ENCODE data around the gene SRGAP3. TPM values are rescaled to one million over a fixed set of nuclear protein-coding genes. Genes with fewer than 3 reads are reported as not detected.

The SRGAP3 gene
- total RNA-seq, 6 experiments from 2014 or later = 1.8 to 5.2 (median 3.1) TPM

DNA sequence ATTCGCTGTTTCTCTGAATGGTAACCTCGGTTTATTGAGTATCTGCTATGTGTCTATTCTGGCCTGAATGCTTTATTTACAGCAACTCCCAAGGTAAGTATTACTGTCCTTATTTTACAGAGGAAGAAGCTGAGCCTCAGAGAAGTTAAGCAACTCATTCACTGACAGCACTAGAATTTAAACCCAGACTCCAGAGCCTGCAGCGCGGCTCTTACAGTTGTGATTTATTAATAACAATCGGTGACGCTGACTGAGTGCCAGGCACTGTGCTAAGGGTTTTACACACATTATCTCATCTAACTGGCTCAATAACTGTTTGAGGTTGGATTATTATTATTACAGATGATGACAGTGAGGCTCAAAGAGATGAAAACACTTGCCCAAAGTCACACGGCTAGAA, 19.6 kb downstream of the SRGAP3 start:
- WGBS (ENCODE audit: insufficient coverage, low coverage, low lambda C conversion rate, missing lambda C conversion rate) = 79% methylated on average over 7 of the region's 7 CpGs
- no peak overlapping the region for H3K27ac ChIP-seq
- intact Hi-C loops (cut with DNase I) = no loop called here

DNA sequence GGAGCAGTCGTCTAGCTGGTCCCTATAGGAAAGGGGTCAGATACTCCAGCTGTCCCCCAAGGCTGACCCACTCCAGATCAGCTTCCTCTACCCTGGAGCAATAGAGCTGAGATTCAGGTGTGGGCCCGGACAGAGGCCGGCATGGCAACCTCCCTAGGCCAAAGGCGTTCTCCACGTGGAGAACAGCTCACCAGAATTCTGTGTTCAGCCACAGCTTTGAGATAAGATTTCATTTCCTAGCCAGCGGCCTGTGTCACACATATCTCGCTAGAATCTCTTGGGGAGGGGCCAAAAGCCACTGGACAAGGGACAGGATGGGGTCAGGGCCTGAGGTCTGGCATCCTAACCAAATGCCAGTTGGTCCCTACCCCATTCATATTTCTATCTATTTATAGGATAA, 20.1 kb downstream of the SRGAP3 start:
- H3K36me3 ChIP-seq = no peaks in the 10 kb centered on the region
- WGBS (ENCODE audit: insufficient coverage, low coverage, low lambda C conversion rate, missing lambda C conversion rate) = 33% methylated on average over 4 of the region's 7 CpGs
- intact Hi-C loops (cut with DNase I) = no loop called here
- ATAC-seq (no peak), DNase-seq (no peak)
- H3K9me3 ChIP-seq = no peaks in the 10 kb centered on the region
- H3K27ac ChIP-seq = no peak overlapping the region
- H3K4me3 ChIP-seq = no peak overlapping the region
- no peak for TF ChIP-seq POLR2A (IDR thresholded peaks at IDR 0.05)
- TF ChIP-seq, protein P1, sequence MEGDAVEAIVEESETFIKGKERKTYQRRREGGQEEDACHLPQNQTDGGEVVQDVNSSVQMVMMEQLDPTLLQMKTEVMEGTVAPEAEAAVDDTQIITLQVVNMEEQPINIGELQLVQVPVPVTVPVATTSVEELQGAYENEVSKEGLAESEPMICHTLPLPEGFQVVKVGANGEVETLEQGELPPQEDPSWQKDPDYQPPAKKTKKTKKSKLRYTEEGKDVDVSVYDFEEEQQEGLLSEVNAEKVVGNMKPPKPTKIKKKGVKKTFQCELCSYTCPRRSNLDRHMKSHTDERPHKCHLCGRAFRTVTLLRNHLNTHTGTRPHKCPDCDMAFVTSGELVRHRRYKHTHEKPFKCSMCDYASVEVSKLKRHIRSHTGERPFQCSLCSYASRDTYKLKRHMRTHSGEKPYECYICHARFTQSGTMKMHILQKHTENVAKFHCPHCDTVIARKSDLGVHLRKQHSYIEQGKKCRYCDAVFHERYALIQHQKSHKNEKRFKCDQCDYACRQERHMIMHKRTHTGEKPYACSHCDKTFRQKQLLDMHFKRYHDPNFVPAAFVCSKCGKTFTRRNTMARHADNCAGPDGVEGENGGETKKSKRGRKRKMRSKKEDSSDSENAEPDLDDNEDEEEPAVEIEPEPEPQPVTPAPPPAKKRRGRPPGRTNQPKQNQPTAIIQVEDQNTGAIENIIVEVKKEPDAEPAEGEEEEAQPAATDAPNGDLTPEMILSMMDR (IDR thresholded peaks at IDR 0.05) = no peak
- no peaks in the 10 kb centered on the region for H3K4me1 ChIP-seq
- no peaks in the 10 kb centered on the region for H3K27me3 ChIP-seq

More for the DNA sequence above, 19.6 kb downstream of the SRGAP3 start:
- Histone ChIP-seq H3K9me3 (no peaks in the 10 kb centered on the region), H3K36me3 (no peaks in the 10 kb centered on the region), H3K4me3 (no peak overlapping the region), H3K4me1 (no peaks in the 10 kb centered on the region), H3K27me3 (no peaks in the 10 kb centered on the region)
- ATAC-seq (no peak), DNase-seq (no peak)
- TF ChIP-seq, protein P1 (IDR thresholded peaks at IDR 0.05) = no peak
- no peak for TF ChIP-seq POLR2A (IDR thresholded peaks at IDR 0.05)

DNA sequence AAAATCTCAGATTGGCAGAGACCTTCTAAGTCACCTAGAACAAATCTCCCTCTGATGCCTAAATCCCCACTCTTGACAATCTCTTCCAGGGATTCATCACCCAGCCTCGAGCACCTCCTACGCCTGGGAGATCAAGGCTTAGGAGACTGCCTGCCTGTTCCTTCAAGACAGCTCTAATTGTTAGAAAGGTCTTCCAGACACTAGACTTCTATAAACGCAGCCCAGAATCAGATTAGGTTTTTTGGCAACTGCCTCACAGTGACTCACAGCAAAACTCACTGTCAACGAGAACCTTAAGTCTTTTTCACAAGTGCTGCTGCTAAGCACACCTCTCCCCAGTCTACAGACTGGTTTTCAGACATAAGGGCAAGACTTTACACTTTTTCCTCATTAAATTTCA, 23.1 kb downstream of the SRGAP3 start:
- Histone ChIP-seq H3K36me3 (no peaks in the 10 kb centered on the region), H3K27ac (no peak overlapping the region), H3K4me1 (no peaks in the 10 kb centered on the region), H3K4me3 (no peak overlapping the region), H3K27me3 (no peaks in the 10 kb centered on the region), H3K9me3 (no peaks in the 10 kb centered on the region)
- intact Hi-C loops (cut with DNase I) = no loop called here
- ATAC-seq (no peak), DNase-seq (no peak)
- TF ChIP-seq POLR2A (IDR thresholded peaks at IDR 0.05) = no peak
- TF ChIP-seq, protein P1 (IDR thresholded peaks at IDR 0.05) = no peak
- WGBS (ENCODE audit: insufficient coverage, low coverage, low lambda C conversion rate, missing lambda C conversion rate) = 61% methylated on average over 4 of the region's 4 CpGs

DNA sequence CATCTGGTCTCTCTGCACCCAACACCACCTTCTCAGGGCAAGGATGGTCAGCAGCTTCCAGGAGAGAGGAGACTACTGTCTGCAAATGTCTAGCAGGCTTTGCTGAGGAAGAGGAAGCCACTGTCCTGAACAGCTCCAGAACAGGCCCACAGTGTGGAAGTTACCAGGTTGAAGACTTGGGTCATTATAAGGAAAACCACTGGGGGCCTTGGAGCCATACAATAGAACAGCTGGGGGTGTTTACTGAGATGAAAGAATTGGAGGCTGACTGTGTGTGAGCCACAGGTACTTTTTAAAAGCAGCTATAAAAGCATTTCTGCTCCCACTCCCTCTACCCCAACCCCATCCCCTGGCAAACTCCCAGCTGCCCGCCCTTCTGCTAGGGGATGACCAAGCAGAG, 24.2 kb downstream of the SRGAP3 start:
- Histone ChIP-seq H3K4me1 (no peaks in the 10 kb centered on the region), H3K4me3 (no peak overlapping the region), H3K27ac (no peak overlapping the region), H3K9me3 (no peaks in the 10 kb centered on the region), H3K36me3 (no peaks in the 10 kb centered on the region), H3K27me3 (no peaks in the 10 kb centered on the region)
- intact Hi-C loops (cut with DNase I) = no loop called here
- ATAC-seq = no peak
- TF ChIP-seq POLR2A (IDR thresholded peaks at IDR 0.05) = no peak
- TF ChIP-seq, protein P1 (IDR thresholded peaks at IDR 0.05) = no peak
- WGBS (ENCODE audit: insufficient coverage, low coverage, low lambda C conversion rate, missing lambda C conversion rate) = 100% methylated on average over 1 of the region's 1 CpG
- no peak for DNase-seq

DNA sequence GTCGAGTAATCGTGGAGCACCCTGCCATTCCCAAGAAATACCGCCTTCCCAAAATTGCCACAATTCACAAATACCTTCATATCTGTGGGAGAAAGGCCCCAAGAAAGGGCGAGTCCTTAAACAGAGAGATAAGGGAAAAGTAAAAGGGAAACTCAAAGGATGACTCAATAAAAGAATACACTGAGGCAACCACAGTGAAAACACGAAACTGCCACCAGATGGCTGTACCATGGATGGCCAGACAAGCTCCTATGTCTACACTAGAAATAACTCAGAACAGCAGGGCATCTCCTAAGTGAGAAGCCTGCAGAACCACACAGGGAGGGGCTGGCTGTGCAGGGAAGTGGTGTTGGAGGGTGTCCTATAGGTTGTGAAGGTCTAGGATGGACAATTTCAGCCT, 25.0 kb downstream of the SRGAP3 start:
- Histone ChIP-seq H3K4me1 (no peaks in the 10 kb centered on the region), H3K27ac (no peak overlapping the region), H3K9me3 (no peaks in the 10 kb centered on the region), H3K4me3 (no peak overlapping the region), H3K27me3 (no peaks in the 10 kb centered on the region), H3K36me3 (no peaks in the 10 kb centered on the region)
- ATAC-seq (no peak), DNase-seq (no peak)
- 40% methylated on average over 1 of the region's 5 CpGs for WGBS (ENCODE audit: insufficient coverage, low coverage, low lambda C conversion rate, missing lambda C conversion rate)
- TF ChIP-seq, protein P1 (IDR thresholded peaks at IDR 0.05) = no peak
- TF ChIP-seq POLR2A (IDR thresholded peaks at IDR 0.05) = no peak
- intact Hi-C loops (cut with DNase I) = no loop called here
